ENCODE results near the gene ZNF385A. TPM values are rescaled to one million over a fixed set of nuclear protein-coding genes. Genes with fewer than 3 reads are reported as not detected.

Gene ZNF385A
- total and polyA plus RNA-seq, 2 donors (not counting 3 experiments of a cell fraction or from before 2014, with no cell fraction given) = 1.6 to 7.9 TPM

- peaks cover 4% of the 10 kb centered on the region for H3K4me1 ChIP-seq (ENCODE audit: control insufficient read depth, extremely low read depth, insufficient read depth, low read length)
- H2AFZ ChIP-seq (ENCODE audit: low read depth, low read length) = no peak overlapping the region
- ChIA-PET POLR2A (no interaction called here), CTCF (interaction anchor here (0.7 to 4.6 kb wide), 5 partner anchors 10 to 56 kb away, joined by 3 to 32 read pairs (median 8); no protein-coding TSS in a partner anchor)
- H3K9me1 ChIP-seq (replicated peaks; ENCODE audit: control insufficient read depth, extremely low read depth, insufficient read depth, low read length) = no peaks in the 10 kb centered on the region
- peak; percentile 81 for FAIRE-seq
- no peaks in the 10 kb centered on the region for H3K79me2 ChIP-seq (ENCODE audit: control insufficient read depth, insufficient read depth, low read length)
- H3K9me3 ChIP-seq (replicated peaks; ENCODE audit: control insufficient read depth, insufficient read depth, low read length) = no peaks in the 10 kb centered on the region
- H3K27ac ChIP-seq (ENCODE audit: insufficient read depth, low read depth, low read length) = no peak overlapping the region
- TF ChIP-seq POLR2A (IDR thresholded peaks at IDR 0.05; ENCODE audit: low read depth, low read length) (no peak), EZH2 (IDR thresholded peaks at IDR 0.05; ENCODE audit: borderline replicate concordance, low read depth, low read length, severe bottlenecking) (no peak), FOS (IDR thresholded peaks at IDR 0.05; ENCODE audit: borderline replicate concordance, insufficient read depth, low read length) (peak; percentile 81), JUN (IDR thresholded peaks at IDR 0.05; ENCODE audit: borderline replicate concordance, insufficient read depth, insufficient read length, low read depth) (no peak), CTCF (IDR thresholded peaks at IDR 0.05; ENCODE audit: extremely low read depth in 1 of 2, insufficient read depth in 1 of 2, low read depth in 1 of 2, low read length in 2 of 2) (no peak), MAX (IDR thresholded peaks at IDR 0.05; ENCODE audit: insufficient read depth, insufficient read length) (no peak)
- H3K4me3 ChIP-seq (replicated peaks in 1 of 3; ENCODE audit: insufficient read depth in 1 of 3, low read depth in 1 of 3, low read length in 3 of 3) = no peak overlapping the region
- no peak overlapping the region for H3K9ac ChIP-seq (replicated peaks; ENCODE audit: extremely low read depth, insufficient read depth, low read length)
- BruUV-seq (replicated peaks) = no TSS peak
- no peaks in the 10 kb centered on the region for H4K20me1 ChIP-seq (replicated peaks; ENCODE audit: control insufficient read depth, extremely low read depth, insufficient read depth, low read length)
- intact Hi-C loops (cut with micrococcal nuclease) (no loop called here), dilution Hi-C loops (cut with MboI; ENCODE audit: extremely low pct_ligation_motif_present, low sequenced_read_pairs) (no loop called here)
- H3K27me3 ChIP-seq (ENCODE audit: control insufficient read depth in 2 of 2, insufficient read depth in 2 of 2, low read length in 2 of 2) = no peaks in the 10 kb centered on the region
- no peaks in the 10 kb centered on the region for H3K36me3 ChIP-seq (ENCODE audit: control insufficient read depth in 2 of 2, extremely low read depth in 1 of 2, insufficient read depth in 2 of 2, low read length in 2 of 2)
- peak; percentile 42 for DNase-seq (ENCODE audit: low read depth, low spot score)
- no peak overlapping the region for H3K4me2 ChIP-seq (ENCODE audit: insufficient read depth, low read length)
Observed at GRCh38 chr12:54383041-54383609, 1.4 kb downstream of the ZNF385A start.

All from endothelial cell of umbilical vein (primary cell).